Upper lobe of right lung (tissue), 1 donor: ENCODE measurements around the gene CDX1. TPM values are rescaled to one million over a fixed set of nuclear protein-coding genes. Genes with fewer than 3 reads are reported as not detected.

Experiments used
- ATAC-seq: fragments of 200-7000 bp; cut with Tn5 transposase; one replicate; pipeline ENCODE4 v1.9.1; 2020; ENCODE audit warnings: mild to moderate bottlenecking, moderate library complexity
- DNase-seq: peaks from one replicate; pipeline ENCODE4 v3.0.0-alpha.2; 2020
- H3K27ac ChIP-seq: fragments of 200-600 bp; one replicate; pipeline ENCODE4 v1.8.0; 2022
- H3K27me3 ChIP-seq: fragments of 200-600 bp; one replicate; pipeline ENCODE4 v1.8.0; 2022; ENCODE audit warnings: mild to moderate bottlenecking
- H3K36me3 ChIP-seq: fragments of 200-600 bp; one replicate; pipeline ENCODE4 v1.8.0; 2022
- H3K4me1 ChIP-seq: fragments of 200-600 bp; one replicate; pipeline ENCODE4 v1.8.0; 2022
- H3K4me3 ChIP-seq: fragments of 200-600 bp; one replicate; pipeline ENCODE4 v1.8.0; 2022; ENCODE audit warnings: mild to moderate bottlenecking
- H3K9me3 ChIP-seq: fragments of 200-600 bp; one replicate; pipeline ENCODE4 v1.8.0; 2022
- intact Hi-C: fragments of 100-400 bp; cut with DNase I; formaldehyde crosslinking; loops from one replicate; pipeline ENCODE4 v1.11.0; 2022
- total RNA-seq: library from RNA; stranded (reverse); fragmentation: NEBNext Ultra II Directional; extraction: Animal tissue kit (Norgen Biotek cat#: 25700); gene quantifications from one replicate; pipeline ENCODE4 v1.2.1, GENCODE V29; 2021
- TF ChIP-seq, protein P1 (sequence below): fragments of 200-600 bp; IDR thresholded peaks from one replicate; pipeline ENCODE4 v1.8.0; 2022; ENCODE audit warnings: antibody characterized with exemption
- donor health status: DM: no; HTN: yes; CAD: no; lungs with severe emphysema.

CDX1 gene
- total RNA-seq, 1 donor from 2014 or later = not detected

DNA sequence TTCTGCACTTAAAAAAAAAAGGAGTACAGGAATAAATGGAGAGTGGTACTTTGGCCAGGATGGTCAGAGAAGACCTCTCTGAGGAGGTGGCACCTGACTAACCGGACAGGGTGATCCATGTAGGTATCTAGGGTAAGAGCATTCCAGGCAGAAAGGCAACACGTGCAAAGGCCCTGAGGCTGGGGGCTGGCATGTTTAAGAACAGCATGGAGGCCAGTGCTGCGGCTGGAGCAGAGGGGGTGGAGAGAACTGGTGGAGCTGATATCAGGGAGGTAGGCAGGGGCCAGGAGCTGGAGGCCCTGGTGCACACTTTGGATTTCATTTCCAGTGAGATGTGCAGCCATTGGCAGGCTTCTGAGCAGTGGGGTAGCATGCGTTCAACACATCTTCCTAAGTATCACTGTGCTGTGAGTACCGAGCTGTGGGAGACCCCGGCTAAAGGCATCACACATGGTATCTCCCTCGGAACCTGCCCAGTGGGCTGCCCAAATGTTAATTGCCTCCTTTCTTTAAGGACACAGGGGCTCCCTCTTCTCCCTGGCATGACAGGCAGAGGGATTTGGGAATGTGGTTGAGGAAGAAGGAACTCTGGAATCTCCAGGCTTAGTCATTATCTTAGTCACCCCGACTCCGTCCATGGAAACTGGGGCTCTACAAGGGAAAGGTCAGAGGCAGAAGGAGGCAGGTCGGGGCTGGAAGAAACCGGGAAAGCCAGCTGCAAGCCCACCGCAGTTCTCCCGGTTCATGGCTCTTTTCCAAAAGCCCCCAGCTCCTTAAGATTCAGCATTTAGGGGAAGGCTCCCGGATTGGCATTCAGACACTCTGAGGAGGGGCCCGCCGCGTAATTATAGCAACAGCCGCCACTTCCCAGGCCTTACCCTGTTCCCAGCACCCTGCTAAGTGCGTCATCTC is 41.9 kb downstream of the CDX1 start:
- no peaks in the 10 kb centered on the region for H3K9me3 ChIP-seq
- no peak overlapping the region for H3K4me3 ChIP-seq
- no peak overlapping the region for H3K27ac ChIP-seq
- TF ChIP-seq, protein P1, sequence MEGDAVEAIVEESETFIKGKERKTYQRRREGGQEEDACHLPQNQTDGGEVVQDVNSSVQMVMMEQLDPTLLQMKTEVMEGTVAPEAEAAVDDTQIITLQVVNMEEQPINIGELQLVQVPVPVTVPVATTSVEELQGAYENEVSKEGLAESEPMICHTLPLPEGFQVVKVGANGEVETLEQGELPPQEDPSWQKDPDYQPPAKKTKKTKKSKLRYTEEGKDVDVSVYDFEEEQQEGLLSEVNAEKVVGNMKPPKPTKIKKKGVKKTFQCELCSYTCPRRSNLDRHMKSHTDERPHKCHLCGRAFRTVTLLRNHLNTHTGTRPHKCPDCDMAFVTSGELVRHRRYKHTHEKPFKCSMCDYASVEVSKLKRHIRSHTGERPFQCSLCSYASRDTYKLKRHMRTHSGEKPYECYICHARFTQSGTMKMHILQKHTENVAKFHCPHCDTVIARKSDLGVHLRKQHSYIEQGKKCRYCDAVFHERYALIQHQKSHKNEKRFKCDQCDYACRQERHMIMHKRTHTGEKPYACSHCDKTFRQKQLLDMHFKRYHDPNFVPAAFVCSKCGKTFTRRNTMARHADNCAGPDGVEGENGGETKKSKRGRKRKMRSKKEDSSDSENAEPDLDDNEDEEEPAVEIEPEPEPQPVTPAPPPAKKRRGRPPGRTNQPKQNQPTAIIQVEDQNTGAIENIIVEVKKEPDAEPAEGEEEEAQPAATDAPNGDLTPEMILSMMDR = no peak
- H3K27me3 ChIP-seq = no peaks in the 10 kb centered on the region
- ATAC-seq = no peak
- DNase-seq = no peak
- H3K4me1 ChIP-seq = peaks cover 8% of the 10 kb centered on the region
- no peaks in the 10 kb centered on the region for H3K36me3 ChIP-seq
- intact Hi-C loops = no loop called here

DNA sequence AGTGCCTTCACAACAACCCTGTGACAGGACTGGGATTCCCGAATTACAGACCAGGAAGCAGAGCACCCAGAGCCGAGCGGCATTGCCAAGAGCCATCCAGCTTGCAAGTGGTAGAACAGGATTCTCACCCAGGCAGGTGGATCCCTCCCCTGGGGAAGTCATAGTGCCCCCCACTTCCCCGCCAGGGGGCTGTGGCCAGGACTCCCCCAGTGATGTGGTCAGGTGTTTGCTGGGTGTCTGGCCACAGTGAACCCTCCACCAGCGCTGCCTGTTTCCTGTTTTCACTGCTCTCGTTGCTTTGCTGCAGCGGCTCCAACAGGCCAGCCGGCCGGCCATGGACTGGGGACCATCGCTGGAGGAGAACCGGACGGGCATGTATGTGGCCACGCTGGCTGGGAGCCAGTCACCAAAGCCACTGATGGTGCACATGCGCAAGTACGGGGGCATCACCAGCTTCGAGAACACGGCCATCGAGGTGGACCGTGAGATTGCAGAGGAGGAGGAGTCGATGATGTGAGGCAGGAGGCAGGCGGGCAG is 42.6 kb downstream of the CDX1 start:
- no peaks in the 10 kb centered on the region for H3K36me3 ChIP-seq
- no peak overlapping the region for H3K27ac ChIP-seq
- H3K4me3 ChIP-seq = no peak overlapping the region
- DNase-seq = peak; percentile 71
- intact Hi-C loops = no loop called here
- no peaks in the 10 kb centered on the region for H3K27me3 ChIP-seq
- peak; percentile 58 for ATAC-seq
- H3K9me3 ChIP-seq = no peaks in the 10 kb centered on the region
- TF ChIP-seq, protein P1 = no peak
- peaks cover 8% of the 10 kb centered on the region for H3K4me1 ChIP-seq

- peaks cover 8% of the 10 kb centered on the region for H3K4me1 ChIP-seq
- H3K27me3 ChIP-seq = no peaks in the 10 kb centered on the region
- H3K9me3 ChIP-seq = no peaks in the 10 kb centered on the region
- no peaks in the 10 kb centered on the region for H3K36me3 ChIP-seq
- no peak overlapping the region for H3K4me3 ChIP-seq
- no peak overlapping the region for H3K27ac ChIP-seq
- no peak for DNase-seq
- intact Hi-C loops = no loop called here
- ATAC-seq = no peak
- TF ChIP-seq, protein P1 = no peak
Observed at GRCh38 chr5:150210644-150211043, 44.1 kb downstream of the CDX1 start.

DNA sequence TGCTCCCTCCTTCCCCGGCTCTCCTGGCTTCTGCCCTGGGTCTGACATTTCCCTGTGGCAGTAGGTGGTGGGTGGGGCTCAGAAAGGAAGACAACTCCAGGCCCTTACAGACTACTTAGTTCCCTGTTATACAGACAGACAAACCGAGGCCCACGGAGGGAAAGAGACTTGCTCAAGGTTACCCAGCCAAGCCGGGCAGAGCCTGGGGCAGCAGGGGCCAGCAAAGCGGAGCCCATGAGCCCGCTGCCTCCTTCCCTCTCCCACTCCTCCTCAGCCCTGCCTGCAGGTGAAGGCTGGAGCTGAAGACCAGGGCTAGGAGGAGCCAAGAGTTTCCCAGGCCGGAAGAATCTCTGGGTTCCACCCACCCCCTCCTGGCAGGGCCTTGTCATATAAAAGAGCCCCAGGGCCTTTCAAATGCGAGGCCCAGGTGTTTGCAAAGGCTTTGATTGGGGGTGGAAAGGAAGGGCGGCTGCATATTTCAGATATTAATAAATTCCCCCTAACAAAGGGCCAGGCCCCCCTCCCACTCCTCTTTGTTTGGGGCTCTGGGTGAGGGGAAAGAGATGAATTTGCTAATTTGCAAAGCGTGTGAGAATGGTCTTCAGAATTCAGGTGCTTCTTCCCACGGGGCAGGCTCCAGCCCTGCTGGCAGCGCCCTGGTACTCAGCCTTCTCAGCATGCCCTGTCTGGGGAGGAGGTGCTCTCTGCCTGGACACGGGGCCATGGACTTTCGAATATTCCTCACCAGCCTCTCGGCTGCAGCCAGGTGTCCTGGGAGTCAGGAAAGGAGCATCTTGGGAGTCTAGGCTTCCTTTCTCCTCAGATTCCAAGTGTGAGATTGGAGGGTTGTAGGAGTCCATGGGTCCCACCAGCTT is 44.8 kb downstream of the CDX1 start:
- intact Hi-C loops = no loop called here
- no peaks in the 10 kb centered on the region for H3K27me3 ChIP-seq
- H3K4me3 ChIP-seq = no peak overlapping the region
- DNase-seq = no peak
- no peaks in the 10 kb centered on the region for H3K36me3 ChIP-seq
- ATAC-seq = peak; percentile 16
- H3K9me3 ChIP-seq = no peaks in the 10 kb centered on the region
- TF ChIP-seq, protein P1 = no peak
- no peak overlapping the region for H3K27ac ChIP-seq
- H3K4me1 ChIP-seq = peaks cover 8% of the 10 kb centered on the region

DNA sequence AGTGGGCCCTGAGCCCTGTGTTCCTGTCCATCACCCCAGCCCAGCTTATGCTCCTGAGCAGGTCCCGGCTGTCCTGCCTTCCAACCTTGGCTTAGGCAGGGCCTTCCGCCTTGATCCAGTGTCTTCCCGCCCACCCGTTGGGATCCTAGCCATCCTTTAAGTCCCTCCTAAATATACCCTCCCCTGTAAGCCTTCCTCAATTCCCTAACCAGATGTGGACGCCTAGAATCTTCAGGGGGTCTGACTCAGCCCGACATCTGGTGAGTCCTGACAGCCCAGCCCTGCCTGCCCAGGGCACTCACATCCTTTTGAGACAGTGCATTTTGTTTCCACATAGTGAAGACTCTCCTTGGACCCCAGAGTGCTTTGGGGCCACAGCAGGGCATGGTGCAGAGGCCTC is 47.0 kb downstream of the CDX1 start:
- Histone ChIP-seq H3K4me3 (no peak overlapping the region), H3K9me3 (no peaks in the 10 kb centered on the region), H3K27me3 (no peaks in the 10 kb centered on the region), H3K36me3 (no peaks in the 10 kb centered on the region), H3K27ac (no peak overlapping the region), H3K4me1 (peaks cover 8% of the 10 kb centered on the region)
- DNase-seq = no peak
- ATAC-seq = no peak
- intact Hi-C loops = no loop called here
- TF ChIP-seq, protein P1 = no peak
